IMR-90 (cell line): Measurements from ENCODE around the gene RPL41.

Source experiments
- CEBPB ChIP-seq: IDR thresholded peaks from 2 replicates; pipeline ENCODE4 v1.6.1; 2012; ENCODE audit warnings: low read depth, low read length, improper control_type of control experiment
- CTCF ChIP-seq: conservative IDR thresholded peaks from 2 replicates; pipeline ENCODE4 v1.5.1; 2012; ENCODE audit warnings: mild to moderate bottlenecking, low read depth, low read length, improper control_type of control experiment
- FOS ChIP-seq: fragments of 150-350 bp; IDR thresholded peaks from 2 replicates; pipeline ENCODE4 v1.6.1; 2016; ENCODE audit warnings: low read depth, low read length
- MXI1 ChIP-seq: IDR thresholded peaks from 2 replicates; pipeline ENCODE4 v1.6.1; 2012; ENCODE audit warnings: low read depth, mild to moderate bottlenecking, low read length, moderate library complexity, borderline replicate concordance
- POLR2A ChIP-seq: IDR thresholded peaks from 2 replicates; pipeline ENCODE4 v1.6.1; 2012; ENCODE audit warnings: mild to moderate bottlenecking, low read depth, low read length
- RAD21 ChIP-seq: IDR thresholded peaks from 2 replicates; pipeline ENCODE4 v1.6.1; 2012; ENCODE audit warnings: low read length, improper control_type of control experiment
- RCOR1 ChIP-seq: IDR thresholded peaks from 2 replicates; pipeline ENCODE4 v1.6.1; 2012; ENCODE audit warnings: mild to moderate bottlenecking, low read length, improper control_type of control experiment; ENCODE audit not compliant: insufficient replicate concordance
- RFX5 ChIP-seq: IDR thresholded peaks from 2 replicates; pipeline ENCODE4 v1.8.0; 2012; ENCODE audit warnings: low read depth, mild to moderate bottlenecking, low read length, moderate library complexity
- SMC3 ChIP-seq: fragments of 150-350 bp; IDR thresholded peaks from 2 replicates; pipeline ENCODE4 v1.6.1; 2016; ENCODE audit warnings: low read depth, mild to moderate bottlenecking, antibody characterized with exemption, low read length, moderate library complexity
- USF2 ChIP-seq: fragments of 150-350 bp; IDR thresholded peaks from 2 replicates; pipeline ENCODE4 v1.6.1; 2017; ENCODE audit warnings: mild to moderate bottlenecking, antibody characterized with exemption, low read length, low read depth
- TF ChIP-seq, protein P1 (sequence below): fragments of 150-350 bp; IDR thresholded peaks from 2 replicates; pipeline ENCODE4 v1.6.1; 2016; ENCODE audit warnings: low read depth, mild to moderate bottlenecking, low read length, moderate library complexity, borderline replicate concordance

DNA sequence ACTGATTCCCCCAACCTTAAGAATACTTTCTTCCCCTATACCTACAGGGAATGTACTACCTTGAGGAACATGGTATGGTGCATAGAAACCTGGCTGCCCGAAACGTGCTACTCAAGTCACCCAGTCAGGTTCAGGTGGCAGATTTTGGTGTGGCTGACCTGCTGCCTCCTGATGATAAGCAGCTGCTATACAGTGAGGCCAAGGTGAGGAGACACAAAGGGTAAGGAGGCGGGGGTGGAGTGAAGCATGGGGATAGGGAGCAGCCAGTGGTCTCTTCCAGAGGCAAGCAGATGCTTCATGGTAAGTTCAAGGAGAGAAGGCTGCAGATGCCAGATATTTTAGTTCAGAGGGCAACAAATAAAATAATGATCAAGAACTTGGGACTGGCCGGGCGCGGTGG is 18.7 kb upstream of the RPL41 start:
- TF ChIP-seq CTCF (no peak), POLR2A (no peak), RCOR1 (no peak), SMC3 (no peak), USF2 (no peak), CEBPB (no peak), RAD21 (no peak), FOS (no peak), RFX5 (no peak), MXI1 (no peak)
- TF ChIP-seq, protein P1, sequence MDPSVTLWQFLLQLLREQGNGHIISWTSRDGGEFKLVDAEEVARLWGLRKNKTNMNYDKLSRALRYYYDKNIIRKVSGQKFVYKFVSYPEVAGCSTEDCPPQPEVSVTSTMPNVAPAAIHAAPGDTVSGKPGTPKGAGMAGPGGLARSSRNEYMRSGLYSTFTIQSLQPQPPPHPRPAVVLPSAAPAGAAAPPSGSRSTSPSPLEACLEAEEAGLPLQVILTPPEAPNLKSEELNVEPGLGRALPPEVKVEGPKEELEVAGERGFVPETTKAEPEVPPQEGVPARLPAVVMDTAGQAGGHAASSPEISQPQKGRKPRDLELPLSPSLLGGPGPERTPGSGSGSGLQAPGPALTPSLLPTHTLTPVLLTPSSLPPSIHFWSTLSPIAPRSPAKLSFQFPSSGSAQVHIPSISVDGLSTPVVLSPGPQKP: no peak
